ENCODE results near the gene PLVAP.

DNA sequence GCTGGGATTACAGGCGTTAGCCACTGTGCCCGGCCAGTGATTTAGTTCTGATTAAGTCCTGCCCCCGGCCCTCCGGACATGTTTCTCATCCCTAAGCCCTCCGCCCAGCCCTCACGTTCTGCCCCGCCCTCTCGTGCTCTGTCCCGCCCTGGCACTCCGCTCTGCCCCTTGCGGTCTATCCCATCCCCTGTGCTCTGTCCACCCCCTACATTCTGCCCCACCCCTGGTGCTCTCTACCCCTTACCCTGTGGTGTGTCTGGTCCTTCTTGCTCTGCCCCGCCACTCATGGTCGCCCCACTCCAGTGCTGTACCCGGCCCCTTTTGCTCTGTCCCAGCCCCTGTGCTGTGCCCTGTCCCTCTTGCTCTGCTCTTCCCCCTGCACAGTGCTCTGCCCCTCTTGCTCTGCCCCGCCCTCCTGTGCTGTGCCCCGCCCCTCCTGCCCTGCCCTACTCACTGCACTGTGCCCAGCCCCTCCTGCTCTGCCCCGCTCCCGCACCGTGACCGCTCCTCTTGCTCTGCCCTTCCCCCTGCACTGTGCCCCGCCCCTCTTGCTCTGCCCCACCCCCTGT is 36.8 kb downstream of the PLVAP start:
- TF ChIP-seq, protein P1, sequence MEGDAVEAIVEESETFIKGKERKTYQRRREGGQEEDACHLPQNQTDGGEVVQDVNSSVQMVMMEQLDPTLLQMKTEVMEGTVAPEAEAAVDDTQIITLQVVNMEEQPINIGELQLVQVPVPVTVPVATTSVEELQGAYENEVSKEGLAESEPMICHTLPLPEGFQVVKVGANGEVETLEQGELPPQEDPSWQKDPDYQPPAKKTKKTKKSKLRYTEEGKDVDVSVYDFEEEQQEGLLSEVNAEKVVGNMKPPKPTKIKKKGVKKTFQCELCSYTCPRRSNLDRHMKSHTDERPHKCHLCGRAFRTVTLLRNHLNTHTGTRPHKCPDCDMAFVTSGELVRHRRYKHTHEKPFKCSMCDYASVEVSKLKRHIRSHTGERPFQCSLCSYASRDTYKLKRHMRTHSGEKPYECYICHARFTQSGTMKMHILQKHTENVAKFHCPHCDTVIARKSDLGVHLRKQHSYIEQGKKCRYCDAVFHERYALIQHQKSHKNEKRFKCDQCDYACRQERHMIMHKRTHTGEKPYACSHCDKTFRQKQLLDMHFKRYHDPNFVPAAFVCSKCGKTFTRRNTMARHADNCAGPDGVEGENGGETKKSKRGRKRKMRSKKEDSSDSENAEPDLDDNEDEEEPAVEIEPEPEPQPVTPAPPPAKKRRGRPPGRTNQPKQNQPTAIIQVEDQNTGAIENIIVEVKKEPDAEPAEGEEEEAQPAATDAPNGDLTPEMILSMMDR (IDR thresholded peaks at IDR 0.05), result no peak
- TF ChIP-seq POLR2A (IDR thresholded peaks at IDR 0.05), result no peak

Measured in lower leg skin (tissue), 3 donors.